H1 (cell line): ENCODE results near the gene DENND1A. TPM values are rescaled to one million over a fixed set of nuclear protein-coding genes. Genes with fewer than 3 reads are reported as not detected.

Source experiments
- CTCF ChIA-PET: fragments of 300-600 bp; sonication (Branson Sonifier 250); formaldehyde crosslinking; loops from one replicate; lab custom pipeline; 2021; ENCODE audit not compliant: partially characterized antibody; lab: Charles Lee
- POLR2A ChIA-PET: fragments of 300-600 bp; sonication (Branson Sonifier 250); formaldehyde crosslinking; loops from one replicate; lab custom pipeline; 2021; ENCODE audit warnings: inconsistent platforms; ENCODE audit not compliant: partially characterized antibody; lab: Charles Lee
- DNase-seq, 2 experiments: peaks; one replicate each; pipeline versions ENCODE4 v3.0.0 to v3.0.0-alpha.2; 2010 to 2022; ENCODE audit warnings: low spot score in 2 of 2, low read depth in 1 of 2, mixed read lengths in 1 of 2
- FAIRE-seq: peaks from 2 replicates; lab custom pipeline; 2011; peaks lifted over from hg19 to GRCh38; lab: Jason Lieb, UNC
- H2AFZ ChIP-seq: 2 replicates; pipeline ENCODE4 v1.8.1; 2012; ENCODE audit warnings: low read length, inconsistent platforms
- H2AK5ac ChIP-seq: 2 replicates; pipeline ENCODE4 v1.6.1; 2013; ENCODE audit warnings: low read depth, low read length
- H2BK120ac ChIP-seq: replicated peaks from 2 replicates; pipeline ENCODE3; 2013; ENCODE audit warnings: low read depth, low read length, inconsistent platforms
- H2BK12ac ChIP-seq: 2 replicates; pipeline ENCODE4 v1.6.1; 2013; ENCODE audit warnings: low read depth, low read length
- H2BK15ac ChIP-seq: 2 replicates; pipeline ENCODE4 v1.6.1; 2013; ENCODE audit warnings: low read length
- H2BK20ac ChIP-seq: 2 replicates; pipeline ENCODE4 v1.6.1; 2013; ENCODE audit warnings: low read length
- H2BK5ac ChIP-seq: 2 replicates; pipeline ENCODE4 v1.6.1; 2013; ENCODE audit warnings: low read depth, low read length
- H3K14ac ChIP-seq: 2 replicates; pipeline ENCODE4 v1.6.1; 2013; ENCODE audit warnings: inconsistent platforms; ENCODE audit not compliant: insufficient read length
- H3K18ac ChIP-seq: 2 replicates; pipeline ENCODE4 v1.6.1; 2013; ENCODE audit warnings: low read length; ENCODE audit errors: extremely low read depth
- H3K23ac ChIP-seq: 2 replicates; pipeline ENCODE4 v1.6.1; 2013; ENCODE audit warnings: inconsistent platforms; ENCODE audit not compliant: insufficient read length
- H3K23me2 ChIP-seq: 2 replicates; pipeline ENCODE4 v1.6.1; 2013; ENCODE audit warnings: low read depth, low read length
- H3K27ac ChIP-seq: 2 replicates; pipeline ENCODE4 v1.6.1; 2011; ENCODE audit warnings: low read depth, low read length, inconsistent platforms
- H3K27me3 ChIP-seq, 4 experiments: replicated peaks in 1 of 4; 1 replicate in 1 of 4; 2 replicates in 3 of 4; pipeline versions ENCODE4 v1.6.1 to v1.8.1; 2011 to 2013; ENCODE audit warnings: low read length in 3 of 4, mild to moderate bottlenecking in 3 of 4, inconsistent platforms in 2 of 4, mixed read lengths in 2 of 4, moderate library complexity in 1 of 4; ENCODE audit not compliant: control insufficient read depth in 3 of 4, insufficient read depth in 3 of 4; ENCODE audit errors: extremely low read depth in 1 of 4
- H3K36me3 ChIP-seq, 4 experiments: 2 replicates each; pipeline versions ENCODE4 v1.6.1 to v1.8.1; 2011 to 2013; ENCODE audit warnings: mild to moderate bottlenecking in 4 of 4, low read length in 3 of 4, moderate library complexity in 2 of 4, control low read depth in 1 of 4, inconsistent platforms in 1 of 4; ENCODE audit not compliant: insufficient read depth in 4 of 4, control insufficient read depth in 2 of 4
- H3K4ac ChIP-seq: replicated peaks from 2 replicates; pipeline ENCODE3; 2013; ENCODE audit warnings: low read length, low read depth, mixed read lengths, inconsistent platforms; ENCODE audit not compliant: insufficient read length
- H3K4me1 ChIP-seq, 4 experiments: replicated peaks in 1 of 4; 1 replicate in 1 of 4; 2 replicates in 3 of 4; pipeline versions ENCODE4 v1.6.1 to v1.8.1; 2011 to 2013; ENCODE audit warnings: low read length in 3 of 4, inconsistent platforms in 2 of 4, mixed read lengths in 1 of 4; ENCODE audit not compliant: insufficient read depth in 4 of 4, control insufficient read depth in 3 of 4
- H3K4me2 ChIP-seq, 2 experiments: 2 replicates each; pipeline versions ENCODE4 v1.6.1 to v1.8.1; 2011 to 2013; ENCODE audit warnings: low read depth in 2 of 2, low read length in 2 of 2, control low read depth in 1 of 2, inconsistent platforms in 1 of 2, mild to moderate bottlenecking in 1 of 2; ENCODE audit not compliant: insufficient read depth in 1 of 2
- H3K4me3 ChIP-seq, 4 experiments: fragments of 200-600, 300-600 bp in 1 of 4; sonication (generic), shearing (Covaris generic), sonication (Bioruptor Twin) in 1 of 4; 2 replicates each; pipeline versions ENCODE4 v1.5.1 to v1.8.1; 2011 to 2016; ENCODE audit warnings: low read length in 4 of 4, low read depth in 3 of 4, control low read depth in 2 of 4, inconsistent platforms in 2 of 4, mild to moderate bottlenecking in 2 of 4, mixed read lengths in 1 of 4, moderate library complexity in 1 of 4; ENCODE audit not compliant: insufficient read depth in 2 of 4; ENCODE audit errors: extremely low read depth in 1 of 4
- H3K56ac ChIP-seq: replicated peaks from 2 replicates; pipeline ENCODE3; 2013; ENCODE audit warnings: low read depth, mild to moderate bottlenecking, mixed read lengths, low read length, inconsistent platforms; ENCODE audit not compliant: insufficient read length
- H3K79me1 ChIP-seq: 2 replicates; pipeline ENCODE4 v1.6.1; 2013; ENCODE audit warnings: low read depth, low read length, control low read depth
- H3K79me2 ChIP-seq, 2 experiments: 2 replicates each; pipeline versions ENCODE4 v1.6.1 to v1.8.1; 2012 to 2013; ENCODE audit warnings: low read length in 2 of 2, mild to moderate bottlenecking in 2 of 2, inconsistent platforms in 1 of 2; ENCODE audit not compliant: insufficient read depth in 2 of 2, control insufficient read depth in 1 of 2
- H3K9ac ChIP-seq, 4 experiments: replicated peaks in 1 of 4; 1 replicate in 1 of 4; 2 replicates in 3 of 4; pipeline versions ENCODE4 v1.6.1 to v1.8.1; 2011 to 2013; ENCODE audit warnings: low read depth in 3 of 4, low read length in 3 of 4, control low read depth in 2 of 4, mild to moderate bottlenecking in 2 of 4, moderate library complexity in 2 of 4, inconsistent platforms in 1 of 4; ENCODE audit errors: extremely low read depth in 1 of 4
- H3K9me3 ChIP-seq, 2 experiments: 2 replicates each; pipeline versions ENCODE4 v1.6.1 to v1.8.1; 2012 to 2013; ENCODE audit warnings: mild to moderate bottlenecking in 2 of 2, moderate library complexity in 2 of 2, control low read depth in 1 of 2, inconsistent platforms in 1 of 2, low read depth in 1 of 2, low read length in 1 of 2, mixed read lengths in 1 of 2; ENCODE audit not compliant: insufficient read depth in 2 of 2
- H4K20me1 ChIP-seq, 2 experiments: replicated peaks in 1 of 2; 2 replicates each; pipeline versions ENCODE3 to v1.8.1; 2011 to 2013; ENCODE audit warnings: inconsistent platforms in 2 of 2, low read length in 2 of 2, mild to moderate bottlenecking in 1 of 2; ENCODE audit not compliant: insufficient read depth in 2 of 2, control insufficient read depth in 1 of 2
- H4K5ac ChIP-seq: 2 replicates; pipeline ENCODE4 v1.6.1; 2013; ENCODE audit warnings: low read length, low read depth, mixed read lengths, inconsistent platforms; ENCODE audit not compliant: insufficient read length
- H4K8ac ChIP-seq: 2 replicates; pipeline ENCODE4 v1.8.0; 2013; ENCODE audit warnings: mild to moderate bottlenecking, moderate library complexity, low read length, inconsistent platforms; ENCODE audit not compliant: insufficient read depth; ENCODE audit errors: extremely low read depth
- H4K91ac ChIP-seq: replicated peaks from 2 replicates; pipeline ENCODE3; 2013; ENCODE audit warnings: low read length, mixed read lengths, inconsistent platforms; ENCODE audit not compliant: insufficient read length
- CEBPB ChIP-seq: IDR thresholded peaks from 2 replicates; pipeline ENCODE4 v1.6.1; 2012; ENCODE audit warnings: low read depth, low read length
- EP300 ChIP-seq, 2 experiments: IDR thresholded peaks; 1 replicate in 1 of 2; 2 replicates in 1 of 2; pipeline ENCODE4 v1.6.1; 2011 to 2012; ENCODE audit warnings: low read depth in 2 of 2, low read length in 2 of 2, mild to moderate bottlenecking in 2 of 2, borderline replicate concordance in 1 of 2, inconsistent platforms in 1 of 2, moderate library complexity in 1 of 2
- EZH2 ChIP-seq: fragments of 200-600 bp; sonication (generic); IDR thresholded peaks from 2 replicates; pipeline ENCODE4 v1.7.1; 2012; ENCODE audit warnings: low read depth, mild to moderate bottlenecking, moderate library complexity, low read length, inconsistent platforms; ENCODE audit not compliant: severe bottlenecking
- GTF2F1 ChIP-seq: IDR thresholded peaks from 2 replicates; pipeline ENCODE4 v1.6.1; 2012; ENCODE audit warnings: low read depth, low read length, improper control_type of control experiment, borderline replicate concordance
- KDM1A ChIP-seq: fragments of 200-600, 300-600 bp; sonication (generic); IDR thresholded peaks from 2 replicates; pipeline ENCODE4 v1.7.1; 2016; ENCODE audit warnings: mild to moderate bottlenecking, low read length, borderline replicate concordance
- RNF2 ChIP-seq: fragments of 200-900, 300-1000 bp; sonication (generic); IDR thresholded peaks from 2 replicates; pipeline ENCODE4 v1.7.1; 2016; ENCODE audit warnings: borderline replicate concordance, low read depth, mild to moderate bottlenecking, antibody characterized with exemption, low read length; ENCODE audit not compliant: poor library complexity, severe bottlenecking; ENCODE audit errors: missing control alignments
- TCF12 ChIP-seq: IDR thresholded peaks from 2 replicates; pipeline ENCODE4 v1.6.1; 2011; ENCODE audit warnings: low read depth, mild to moderate bottlenecking, low read length
- USF2 ChIP-seq: IDR thresholded peaks from 2 replicates; pipeline ENCODE4 v1.6.1; 2011; ENCODE audit warnings: low read length, improper control_type of control experiment
- ZNF274 ChIP-seq: IDR thresholded peaks from 2 replicates; pipeline ENCODE4 v1.7.0; 2012; ENCODE audit warnings: low read length, borderline replicate concordance; ENCODE audit errors: extremely low read depth
- WGBS, 2 experiments: shearing (Covaris generic) in 1 of 2; methylation state at CpG; one replicate each; pipeline versions ENCODE4 v1.1.6 to v1.1.7; 2013 to 2015; ENCODE audit warnings: low lambda C conversion rate in 2 of 2, mixed read lengths in 2 of 2, inconsistent platforms in 1 of 2, low coverage in 1 of 2, missing lambda C conversion rate in 1 of 2; ENCODE audit not compliant: insufficient replicate concordance in 2 of 2, insufficient coverage in 1 of 2, insufficient read length in 1 of 2; ENCODE audit errors: extremely low coverage in 1 of 2, missing lambda C conversion rate in 1 of 2; 5-methylcytosine and 5-hydroxymethylcytosine counted together
- polyA plus RNA-seq, 7 experiments: library from polyadenylated mRNA; depleted of rRNA in 3 of 7; stranded (reverse) in 5 of 7; unstranded in 2 of 7; fragments of >200 nt in 5 of 7; fragments of 200-250 nt in 2 of 7; gene quantifications; 1 replicate in 5 of 7; 2 replicates in 1 of 7; 4 replicates in 1 of 7; pipeline versions ENCODE4 v1.2.1 to v1.2.3, GENCODE V29; 2011 to 2013; ENCODE audit warnings: missing spikeins in 2 of 7, mixed read lengths in 2 of 7
- total RNA-seq: library from RNA; stranded (reverse); fragmentation: NEBNext Ultra II Directional; extraction: Animal tissue kit (Norgen Biotek cat#: 25700); gene quantifications from 2 replicates; pipeline ENCODE4 v1.2.1, GENCODE V29; 2021

The DENND1A gene
- total and polyA plus RNA-seq, 2 of the 8 experiments (the other 6 are each of a cell fraction or from before 2014, with no cell fraction given), result 24.1 to 26.4 TPM

- Histone ChIP-seq H2BK120ac (no peak overlapping the region), H2BK15ac (no peak overlapping the region), H3K4me3 (no peak overlapping the region), H3K14ac (no peak overlapping the region), H2BK20ac (no peak overlapping the region), H3K4me2 (no peak overlapping the region), H4K5ac (no peak overlapping the region), H2AK5ac (no peak overlapping the region), H3K23me2 (no peaks in the 10 kb centered on the region), H3K4me1 (peaks cover 0 to 12% (median 7%) of the 10 kb centered on the region in 4 experiments; a peak in 6 of 7 replicates), H3K27me3 (no peaks in the 10 kb centered on the region), H3K79me1 (no peaks in the 10 kb centered on the region), H2BK12ac (no peak overlapping the region), H2BK5ac (no peak overlapping the region), H2AFZ (no peak overlapping the region), H3K4ac (peak overlapping the region; percentile 15), H4K20me1 (no peaks in the 10 kb centered on the region), H4K8ac (no peak overlapping the region), H3K23ac (no peak overlapping the region), H3K56ac (no peak overlapping the region), H4K91ac (no peak overlapping the region), H3K79me2 (no peaks in the 10 kb centered on the region), H3K9ac (no peak overlapping the region), H3K27ac (no peak overlapping the region), H3K36me3 (no peaks in the 10 kb centered on the region; a peak in 1 of 8 replicates), H3K18ac (no peak overlapping the region), H3K9me3 (no peaks in the 10 kb centered on the region)
- POLR2A ChIA-PET, result interaction anchor here (1.3 kb wide), 1 partner anchor 9 kb away, joined by 3 read pairs; no protein-coding TSS in a partner anchor
- TF ChIP-seq CEBPB (no peak), GTF2F1 (no peak), ZNF274 (no peak), EZH2 (no peak), TCF12 (no peak), EP300 (IDR thresholded peaks at IDR 0.05; ENCODE audit: borderline replicate concordance in 1 of 2, low read depth in 2 of 2, low read length in 2 of 2) (no peak), USF2 (no peak), KDM1A (peak; percentile 41; the same call in 1 of the 2 replicates), RNF2 (no peak)
- no peak for FAIRE-seq
- 86% methylated on average over 10 of the region's 10 CpGs; no CpG with 5 or more reads in 1 of the 2 experiments for WGBS, 2 experiments
- CTCF ChIA-PET, result interaction anchor here (0.9 to 4.9 kb wide), 6 partner anchors 9 to 126 kb away, joined by 3 to 40 read pairs (median 6); no protein-coding TSS in a partner anchor
- no peak for DNase-seq
These were observed 521.3 kb downstream of the DENND1A start for GRCh38 chr9:123408313-123409262.
